HepG2 (cell line): ENCODE measurements around the gene PIK3R1. TPM values are rescaled to one million over a fixed set of nuclear protein-coding genes. Genes with fewer than 3 reads are reported as not detected.

Experiments
- ATAC-seq: fragments of 200-7000 bp; cut with Tn5 transposase; 3 replicates; pipeline ENCODE4 v1.9.1; 2020; ENCODE audit warnings: mild to moderate bottlenecking, moderate library complexity
- BruUV-seq: library from RNA; stranded (reverse); fragments of 400-500 nt; replicated peaks from 2 replicates; lab custom pipeline; 2021; lab: Mats Ljungman, UMichigan
- CTCF ChIA-PET: fragments of 300-600 bp; formaldehyde crosslinking; extraction: SDS; loops from one replicate; lab custom pipeline; 2021; ENCODE audit warnings: low total read pairs, inconsistent platforms, low intra/inter-chr PET ratio; lab: Yijun Ruan, JAX
- POLR2A ChIA-PET: fragments of 350-600 bp; sonication (Branson Sonifier 250); formaldehyde crosslinking; loops from one replicate; lab custom pipeline; 2020; ENCODE audit warnings: antibody characterized with exemption, inconsistent platforms; lab: Yijun Ruan, JAX
- DNase-seq: peaks from one replicate; pipeline ENCODE4 v3.0.0-alpha.2; 2015; ENCODE audit warnings: low spot score
- FAIRE-seq: peaks from 3 replicates; lab custom pipeline; 2011; peaks lifted over from hg19 to GRCh38; lab: Jason Lieb, UNC
- H2AFZ ChIP-seq: one replicate; pipeline ENCODE4 v1.6.1; 2011; ENCODE audit warnings: low read length, inconsistent platforms
- H3K27ac ChIP-seq: fragments of 300-600 bp; 3 replicates; pipeline ENCODE4 v1.8.0; 2011; ENCODE audit warnings: mixed run types, mild to moderate bottlenecking, mixed read lengths, low read length, inconsistent platforms; ENCODE audit not compliant: insufficient read depth; ENCODE audit errors: extremely low read length
- H3K27me3 ChIP-seq, 2 experiments: fragments of 200-600 bp in 1 of 2; 2 replicates in 1 of 2; 3 replicates in 1 of 2; pipeline versions ENCODE4 v1.6.0 to v1.8.0; 2011; ENCODE audit warnings: low read length in 2 of 2, mild to moderate bottlenecking in 2 of 2, moderate library complexity in 2 of 2, inconsistent platforms in 1 of 2; ENCODE audit not compliant: insufficient read depth in 2 of 2, control insufficient read depth in 1 of 2
- H3K36me3 ChIP-seq, 2 experiments: fragments of 200-600 bp in 1 of 2; replicated peaks in 1 of 2; 2 replicates in 1 of 2; 3 replicates in 1 of 2; pipeline versions ENCODE4 v1.5.1 to v1.8.0; 2011; ENCODE audit warnings: low read length in 2 of 2, inconsistent platforms in 1 of 2; ENCODE audit not compliant: insufficient read depth in 2 of 2, control insufficient read depth in 1 of 2
- H3K4me1 ChIP-seq: 2 replicates; pipeline ENCODE4 v1.5.1; 2012; ENCODE audit warnings: low read length, inconsistent platforms; ENCODE audit not compliant: insufficient read depth
- H3K4me2 ChIP-seq: 2 replicates; pipeline ENCODE4 v1.6.0; 2011; ENCODE audit warnings: low read depth, low read length, inconsistent platforms
- H3K4me3 ChIP-seq, 3 experiments: fragments of 200-600 bp in 1 of 3; sonication (generic), shearing (Covaris generic) in 1 of 3; replicated peaks in 1 of 3; 2 replicates each; pipeline ENCODE4 v1.5.1; 2011 to 2016; ENCODE audit warnings: low read length in 3 of 3, inconsistent platforms in 2 of 3, low read depth in 2 of 3, mild to moderate bottlenecking in 2 of 3, control low read depth in 1 of 3, mixed read lengths in 1 of 3; ENCODE audit not compliant: insufficient read depth in 1 of 3
- H3K79me2 ChIP-seq: one replicate; pipeline ENCODE4 v1.6.1; 2011; ENCODE audit warnings: low read length, inconsistent platforms; ENCODE audit not compliant: insufficient read depth
- H3K9ac ChIP-seq: 2 replicates; pipeline ENCODE4 v1.6.0; 2011; ENCODE audit warnings: mild to moderate bottlenecking, low read depth, low read length, inconsistent platforms; ENCODE audit not compliant: insufficient read depth
- H3K9me3 ChIP-seq: 2 replicates; pipeline ENCODE4 v1.5.1; 2012; ENCODE audit warnings: mild to moderate bottlenecking, low read length
- H4K20me1 ChIP-seq: 2 replicates; pipeline ENCODE4 v1.6.0; 2011; ENCODE audit warnings: inconsistent platforms, mild to moderate bottlenecking, low read length, moderate library complexity; ENCODE audit not compliant: insufficient read depth
- JUNB ChIP-seq: sonication (generic); formaldehyde crosslinking; IDR thresholded peaks from 2 replicates; pipeline ENCODE4 v1.8.0; 2022; ENCODE audit warnings: missing genetic modification reagents, mild to moderate bottlenecking, borderline replicate concordance
- MTA3 ChIP-seq: sonication (generic); formaldehyde crosslinking; IDR thresholded peaks from 2 replicates; pipeline ENCODE4 v1.4.0; 2020; ENCODE audit warnings: missing genetic modification reagents
- ZNF343 ChIP-seq: sonication (generic); formaldehyde crosslinking; IDR thresholded peaks from 2 replicates; pipeline ENCODE4 v1.4.0; 2020; ENCODE audit warnings: mild to moderate bottlenecking, missing genetic modification reagents
- ZNF432 ChIP-seq: sonication (generic); formaldehyde crosslinking; IDR thresholded peaks from 2 replicates; pipeline ENCODE4 v1.5.0; 2020; ENCODE audit warnings: missing genetic modification reagents, mild to moderate bottlenecking, borderline replicate concordance
- ZNF460 ChIP-seq: sonication (generic); formaldehyde crosslinking; IDR thresholded peaks from 2 replicates; pipeline ENCODE4 v1.5.1; 2020; ENCODE audit warnings: missing genetic modification reagents, mild to moderate bottlenecking, borderline replicate concordance
- ZNF549 ChIP-seq: sonication (generic); formaldehyde crosslinking; IDR thresholded peaks from 2 replicates; pipeline ENCODE4 v1.5.0; 2020; ENCODE audit warnings: missing genetic modification reagents
- ZNF713 ChIP-seq: sonication (generic); formaldehyde crosslinking; IDR thresholded peaks from 2 replicates; pipeline ENCODE4 v1.4.0; 2020; ENCODE audit warnings: mild to moderate bottlenecking, missing genetic modification reagents
- ZSCAN31 ChIP-seq: sonication (generic); formaldehyde crosslinking; IDR thresholded peaks from 2 replicates; pipeline ENCODE4 v1.5.0; 2020; ENCODE audit warnings: low read depth, mild to moderate bottlenecking, missing genetic modification reagents
- WGBS: methylation state at CpG from one replicate; pipeline ENCODE4 v1.1.6; 2017; ENCODE audit warnings: low lambda C conversion rate; 5-methylcytosine and 5-hydroxymethylcytosine counted together
- in situ Hi-C: cut with HindIII; loops from 2 replicates; pipeline ENCODE4 v1.10.0; 2017; ENCODE audit warnings: low pct_unique_long_range_greater_than_20kb; ENCODE audit not compliant: extremely low pct_ligation_motif_present
- intact Hi-C: fragments of 100-400 bp; cut with micrococcal nuclease; formaldehyde crosslinking; loops from one replicate; pipeline ENCODE4 v1.10.0; 2022; ENCODE audit not compliant: unreplicated experiment
- polyA plus RNA-seq, 8 experiments: library from polyadenylated mRNA; depleted of rRNA in 3 of 8; stranded (reverse) in 7 of 8; unstranded in 1 of 8; fragments of >200 nt; fragmentation: Illumina TruSeq in 4 of 8; extraction: Trizol in 4 of 8; gene quantifications; 2 replicates each; pipeline versions ENCODE4 v1.2.1 to v1.2.3, GENCODE V29; 2011 to 2016; ENCODE audit warnings: low read depth in 4 of 8, missing spikeins in 1 of 8, mixed read lengths in 1 of 8; ENCODE audit not compliant: insufficient read depth in 1 of 8
- total RNA-seq, 5 experiments: library from RNA; depleted of rRNA; stranded (reverse); fragments of >200 nt; fragmentation: Illumina TruSeq; extraction: Trizol; gene quantifications; 2 replicates each; pipeline ENCODE4 v1.2.3, GENCODE V29; 2016; ENCODE audit warnings: low read depth in 1 of 5
- TF ChIP-seq, protein P1 (sequence below): IDR thresholded peaks from 2 replicates; pipeline ENCODE4 v1.6.1; 2016; ENCODE audit warnings: mild to moderate bottlenecking, missing biosample characterization, missing genetic modification reagents
- TF ChIP-seq, protein P2 (sequence below): sonication (generic); formaldehyde crosslinking; IDR thresholded peaks from 2 replicates; pipeline ENCODE4 v1.9.0; 2021; ENCODE audit warnings: missing genetic modification reagents, mild to moderate bottlenecking, borderline replicate concordance
- TF ChIP-seq, protein P3 (sequence below): sonication (generic); formaldehyde crosslinking; conservative IDR thresholded peaks from 2 replicates; pipeline ENCODE4 v1.5.0; 2020; ENCODE audit warnings: missing genetic modification reagents

PIK3R1 gene
- total and polyA plus RNA-seq, 2 of the 13 experiments (the other 11 are each of a cell fraction or from before 2014, with no cell fraction given) = 8.4 to 21.3 TPM

GRCh38 chr5:68319706-68320412 lies 104.3 kb downstream of the PIK3R1 start:
- ChIA-PET POLR2A (no interaction called here), CTCF (no interaction called here)
- 4% methylated on average over 4 of the region's 4 CpGs for WGBS
- no peaks in the 10 kb centered on the region for H3K36me3 ChIP-seq
- H3K4me1 ChIP-seq = peaks cover 14% of the 10 kb centered on the region
- FAIRE-seq = no peak
- no peak overlapping the region for H2AFZ ChIP-seq
- H3K4me2 ChIP-seq = peak overlapping the region; percentile 16; the same call in 1 of the 2 replicates
- H3K27ac ChIP-seq = no peak overlapping the region
- no peak overlapping the region for H3K9ac ChIP-seq
- no peaks in the 10 kb centered on the region for H4K20me1 ChIP-seq
- H3K4me3 ChIP-seq = no peak overlapping the region
- TF ChIP-seq ZNF460 (CRISPR knock-in tag) (no peak), ZNF549 (CRISPR knock-in tag) (no peak), MTA3 (CRISPR knock-in tag) (no peak)
- TF ChIP-seq, protein P1, sequence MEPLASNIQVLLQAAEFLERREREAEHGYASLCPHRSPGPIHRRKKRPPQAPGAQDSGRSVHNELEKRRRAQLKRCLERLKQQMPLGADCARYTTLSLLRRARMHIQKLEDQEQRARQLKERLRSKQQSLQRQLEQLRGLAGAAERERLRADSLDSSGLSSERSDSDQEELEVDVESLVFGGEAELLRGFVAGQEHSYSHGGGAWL (CRISPR knock-in tag) = no peak
- no TSS peak for BruUV-seq
- peak; percentile 42; the same call in 2 of the 3 replicates for ATAC-seq
- H3K9me3 ChIP-seq = no peaks in the 10 kb centered on the region
- no peaks in the 10 kb centered on the region for H3K79me2 ChIP-seq
- DNase-seq = peak; percentile 11
- intact Hi-C loops = no loop called here
- H3K27me3 ChIP-seq = no peaks in the 10 kb centered on the region
- in situ Hi-C loops = no loop called here

- CTCF ChIA-PET = no interaction called here
- H3K4me2 ChIP-seq = peak overlapping the region; percentile 16; the same call in 1 of the 2 replicates
- TF ChIP-seq ZNF343 (CRISPR knock-in tag) = no peak
- TF ChIP-seq, protein P2, sequence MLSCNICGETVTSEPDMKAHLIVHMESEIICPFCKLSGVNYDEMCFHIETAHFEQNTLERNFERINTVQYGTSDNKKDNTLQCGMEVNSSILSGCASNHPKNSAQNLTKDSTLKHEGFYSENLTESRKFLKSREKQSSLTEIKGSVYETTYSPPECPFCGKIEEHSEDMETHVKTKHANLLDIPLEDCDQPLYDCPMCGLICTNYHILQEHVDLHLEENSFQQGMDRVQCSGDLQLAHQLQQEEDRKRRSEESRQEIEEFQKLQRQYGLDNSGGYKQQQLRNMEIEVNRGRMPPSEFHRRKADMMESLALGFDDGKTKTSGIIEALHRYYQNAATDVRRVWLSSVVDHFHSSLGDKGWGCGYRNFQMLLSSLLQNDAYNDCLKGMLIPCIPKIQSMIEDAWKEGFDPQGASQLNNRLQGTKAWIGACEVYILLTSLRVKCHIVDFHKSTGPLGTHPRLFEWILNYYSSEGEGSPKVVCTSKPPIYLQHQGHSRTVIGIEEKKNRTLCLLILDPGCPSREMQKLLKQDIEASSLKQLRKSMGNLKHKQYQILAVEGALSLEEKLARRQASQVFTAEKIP = no peak
- TF ChIP-seq, protein P3, sequence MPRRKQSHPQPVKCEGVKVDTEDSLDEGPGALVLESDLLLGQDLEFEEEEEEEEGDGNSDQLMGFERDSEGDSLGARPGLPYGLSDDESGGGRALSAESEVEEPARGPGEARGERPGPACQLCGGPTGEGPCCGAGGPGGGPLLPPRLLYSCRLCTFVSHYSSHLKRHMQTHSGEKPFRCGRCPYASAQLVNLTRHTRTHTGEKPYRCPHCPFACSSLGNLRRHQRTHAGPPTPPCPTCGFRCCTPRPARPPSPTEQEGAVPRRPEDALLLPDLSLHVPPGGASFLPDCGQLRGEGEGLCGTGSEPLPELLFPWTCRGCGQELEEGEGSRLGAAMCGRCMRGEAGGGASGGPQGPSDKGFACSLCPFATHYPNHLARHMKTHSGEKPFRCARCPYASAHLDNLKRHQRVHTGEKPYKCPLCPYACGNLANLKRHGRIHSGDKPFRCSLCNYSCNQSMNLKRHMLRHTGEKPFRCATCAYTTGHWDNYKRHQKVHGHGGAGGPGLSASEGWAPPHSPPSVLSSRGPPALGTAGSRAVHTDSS = no peak
- no peak for TF ChIP-seq JUNB (CRISPR knock-in tag)
- no peak for TF ChIP-seq ZNF432 (CRISPR knock-in tag)
- no peak for TF ChIP-seq ZSCAN31
- TF ChIP-seq ZNF713 = no peak
Measured at GRCh38 chr5:68320413-68320986, 104.9 kb downstream of the PIK3R1 start.

More at GRCh38 chr5:68320413-68320986, 104.9 kb downstream of the PIK3R1 start:
- no peak overlapping the region for H2AFZ ChIP-seq
- 37% methylated on average over 5 of the region's 5 CpGs for WGBS
- no peaks in the 10 kb centered on the region for H3K27me3 ChIP-seq
- no peaks in the 10 kb centered on the region for H3K9me3 ChIP-seq
- no peaks in the 10 kb centered on the region for H3K79me2 ChIP-seq
- FAIRE-seq (no peak), DNase-seq (no peak), ATAC-seq (peak; percentile 31; the same call in 1 of the 3 replicates)
- H4K20me1 ChIP-seq = no peaks in the 10 kb centered on the region
- H3K36me3 ChIP-seq = no peaks in the 10 kb centered on the region
- BruUV-seq = no TSS peak
- no peak overlapping the region for H3K9ac ChIP-seq
- POLR2A ChIA-PET = no interaction called here
- no peak overlapping the region for H3K27ac ChIP-seq
- H3K4me1 ChIP-seq = peaks cover 14% of the 10 kb centered on the region
- intact Hi-C loops (no loop called here), in situ Hi-C loops (no loop called here)
- no peak overlapping the region for H3K4me3 ChIP-seq
